GM19397 (cell line): Measurements from ENCODE around the gene INPP4A.
A peak's percentile ranks its signal among the peaks of the same experiment; 100 is the strongest.
"Not testable (repeated sequence)": the region's sequence is repeated elsewhere in the genome, so short reads cannot be mapped to it uniquely, and the experiment has no call there.

Experiments
- ATAC-seq: cut with Tn5 transposase; IDR thresholded peaks from one replicate; pipeline ENCODE4 v1.9.1; 2021; ENCODE audit warnings: mild to moderate bottlenecking, moderate library complexity; ENCODE audit not compliant: unreplicated experiment

Gene INPP4A

DNA sequence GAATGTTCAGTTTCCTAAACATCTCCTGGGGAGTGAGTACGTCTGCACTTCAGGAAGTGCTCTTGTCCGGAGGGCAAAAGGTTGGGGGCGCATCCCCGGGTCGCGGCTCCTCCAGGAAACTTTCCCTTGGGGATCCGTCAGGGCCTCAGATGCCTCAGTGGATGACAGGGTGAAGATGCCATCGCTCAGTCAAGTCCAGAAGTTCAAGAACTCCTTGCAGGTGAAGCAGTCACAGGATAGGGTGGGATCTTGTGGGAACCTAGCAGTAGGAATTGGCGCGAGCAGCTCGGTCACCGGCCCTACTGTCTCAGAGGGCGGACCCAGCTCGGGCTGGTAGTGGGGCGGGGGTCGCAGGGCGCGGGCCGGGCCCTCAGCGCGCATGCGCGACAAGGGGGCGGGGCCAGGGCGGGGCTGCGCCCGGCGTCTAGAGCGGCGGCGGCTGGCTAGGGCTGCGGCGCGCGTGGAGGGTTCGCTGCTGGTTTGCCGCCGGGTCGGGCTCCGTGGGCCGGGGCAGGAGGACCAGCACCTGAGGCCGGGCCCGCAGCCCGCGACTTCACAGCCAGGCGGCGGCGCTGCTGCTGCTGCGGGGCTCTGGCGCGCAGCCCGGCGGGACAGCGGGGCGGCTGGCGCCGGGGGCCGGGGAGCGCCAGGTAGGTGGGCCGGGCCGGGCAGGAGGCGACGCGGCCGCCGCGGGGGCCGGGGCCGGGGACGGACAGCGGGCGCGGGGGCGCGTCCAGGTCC, at the start of gene INPP4A:
Gene INPP4A (plus strand): TSS at position 423 of the 741 bp plus-strand sequence. CDS start 75,191 bp downstream, outside the sequence.
- ATAC-seq = peak; percentile 87

DNA sequence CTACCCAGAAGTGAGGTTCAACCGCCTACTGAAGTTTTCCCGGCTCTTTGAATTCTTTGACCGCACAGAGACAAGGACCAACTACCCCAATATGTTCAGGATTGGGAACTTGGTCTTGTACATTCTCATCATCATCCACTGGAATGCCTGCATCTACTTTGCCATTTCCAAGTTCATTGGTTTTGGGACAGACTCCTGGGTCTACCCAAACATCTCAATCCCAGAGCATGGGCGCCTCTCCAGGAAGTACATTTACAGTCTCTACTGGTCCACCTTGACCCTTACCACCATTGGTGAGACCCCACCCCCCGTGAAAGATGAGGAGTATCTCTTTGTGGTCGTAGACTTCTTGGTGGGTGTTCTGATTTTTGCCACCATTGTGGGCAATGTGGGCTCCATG, 48.7 kb upstream of the INPP4A start:
- ATAC-seq = no peak

DNA sequence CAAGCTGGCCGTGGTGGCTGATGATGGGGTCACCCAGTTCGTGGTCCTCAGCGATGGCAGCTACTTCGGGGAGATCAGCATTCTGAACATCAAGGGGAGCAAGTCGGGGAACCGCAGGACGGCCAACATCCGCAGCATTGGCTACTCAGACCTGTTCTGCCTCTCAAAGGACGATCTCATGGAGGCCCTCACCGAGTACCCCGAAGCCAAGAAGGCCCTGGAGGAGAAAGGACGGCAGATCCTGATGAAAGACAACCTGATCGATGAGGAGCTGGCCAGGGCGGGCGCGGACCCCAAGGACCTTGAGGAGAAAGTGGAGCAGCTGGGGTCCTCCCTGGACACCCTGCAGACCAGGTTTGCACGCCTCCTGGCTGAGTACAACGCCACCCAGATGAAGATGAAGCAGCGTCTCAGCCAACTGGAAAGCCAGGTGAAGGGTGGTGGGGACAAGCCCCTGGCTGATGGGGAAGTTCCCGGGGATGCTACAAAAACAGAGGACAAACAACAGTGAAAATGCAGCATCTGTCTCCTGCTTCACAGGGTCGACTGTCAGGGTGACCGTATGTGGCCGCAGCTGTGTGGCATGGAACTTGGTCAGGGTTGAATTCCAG, 47.8 kb upstream of the INPP4A start:
- no peak for ATAC-seq

DNA sequence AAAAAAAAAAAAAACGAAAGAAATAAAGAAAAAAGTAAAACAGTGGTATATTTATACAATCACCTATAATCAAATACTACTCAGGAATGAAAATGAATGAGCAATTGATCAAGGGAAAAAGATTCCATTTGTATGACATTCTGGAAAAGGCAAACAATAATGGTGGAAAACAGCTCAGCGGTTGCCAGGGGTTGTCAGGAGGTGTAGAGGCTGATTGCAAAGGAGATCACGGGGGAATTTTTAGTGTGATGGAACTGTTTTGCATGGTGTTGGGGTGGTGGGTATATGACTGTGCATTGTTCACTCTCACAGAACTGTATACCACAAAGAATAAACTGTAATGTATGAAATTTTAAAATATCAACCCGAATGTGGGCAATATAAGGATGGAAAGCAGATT, 45.5 kb upstream of the INPP4A start:
- no peak for ATAC-seq

DNA sequence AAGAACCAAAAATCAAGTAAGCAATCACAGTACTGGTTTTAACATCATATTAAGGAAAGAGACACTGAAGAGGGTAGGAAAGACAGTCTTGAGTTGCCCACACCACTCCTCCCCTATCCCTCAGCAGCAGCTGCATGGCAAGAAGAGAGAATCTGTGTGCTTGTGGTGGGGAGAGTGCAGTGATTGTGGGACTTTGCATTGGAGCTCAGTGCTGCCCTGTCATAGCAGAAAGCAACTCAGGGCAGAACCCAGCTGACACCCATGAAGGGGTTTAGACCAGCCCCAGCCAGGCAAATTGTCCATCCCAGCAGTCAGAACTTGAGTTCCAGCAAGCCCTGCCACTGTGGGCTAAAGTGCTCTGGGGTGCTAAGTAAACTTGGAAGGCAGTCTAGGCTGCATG, 40.8 kb upstream of the INPP4A start:
- ATAC-seq = no peak

DNA sequence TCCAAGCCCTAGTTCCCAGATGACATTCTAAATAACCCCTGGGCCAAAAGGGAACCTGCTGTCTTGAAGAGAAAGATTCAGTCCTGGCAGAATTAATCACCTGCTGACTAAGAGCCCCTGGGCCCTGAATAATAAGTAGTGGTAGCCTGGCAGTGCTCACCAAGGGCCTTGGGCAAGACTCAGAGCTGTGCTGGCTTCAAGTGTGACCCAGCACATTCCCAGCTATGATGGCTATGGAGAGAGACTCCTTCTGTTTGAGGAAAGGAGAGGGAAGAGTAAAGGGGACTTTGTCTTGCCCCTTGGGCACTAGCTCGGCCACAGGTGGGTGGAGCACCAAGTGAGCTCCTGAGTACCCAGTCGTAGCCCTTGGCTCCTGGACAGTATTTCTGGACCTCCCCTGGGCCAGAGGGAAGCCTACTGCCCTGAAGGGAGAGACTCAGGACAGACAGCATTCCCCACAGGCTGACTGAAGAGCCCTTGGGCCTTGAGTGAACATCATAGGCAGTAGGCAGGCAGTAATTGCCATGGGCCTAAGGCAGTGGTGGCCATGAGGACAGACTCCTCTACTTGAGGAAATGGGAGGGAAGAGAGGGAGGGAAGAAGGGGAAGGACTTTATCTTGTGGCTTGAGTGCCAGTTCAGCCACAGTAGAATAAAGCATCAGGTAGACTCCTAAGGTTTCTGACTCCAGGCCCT, 40.0 kb upstream of the INPP4A start:
- no peak for ATAC-seq

DNA sequence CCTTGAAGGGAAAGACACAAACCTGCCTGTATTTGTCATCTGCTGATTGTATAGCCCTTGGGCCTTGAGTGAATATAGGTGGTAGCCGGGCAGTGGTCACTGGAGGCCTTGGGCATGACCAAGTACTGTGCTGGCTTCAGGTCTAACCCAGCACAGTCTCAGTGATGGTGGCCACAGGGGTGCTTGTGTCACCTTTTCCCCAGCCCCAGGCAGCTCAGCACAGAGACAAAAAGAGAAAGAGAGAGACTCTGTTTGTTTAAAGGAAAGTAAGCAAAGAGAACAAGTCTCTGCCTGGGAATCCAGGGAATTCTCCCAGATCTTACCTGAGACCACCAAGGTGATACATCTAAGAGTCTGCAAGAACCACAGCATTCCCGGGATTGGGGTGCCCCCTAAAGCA, 39.4 kb upstream of the INPP4A start:
- ATAC-seq = no peak

DNA sequence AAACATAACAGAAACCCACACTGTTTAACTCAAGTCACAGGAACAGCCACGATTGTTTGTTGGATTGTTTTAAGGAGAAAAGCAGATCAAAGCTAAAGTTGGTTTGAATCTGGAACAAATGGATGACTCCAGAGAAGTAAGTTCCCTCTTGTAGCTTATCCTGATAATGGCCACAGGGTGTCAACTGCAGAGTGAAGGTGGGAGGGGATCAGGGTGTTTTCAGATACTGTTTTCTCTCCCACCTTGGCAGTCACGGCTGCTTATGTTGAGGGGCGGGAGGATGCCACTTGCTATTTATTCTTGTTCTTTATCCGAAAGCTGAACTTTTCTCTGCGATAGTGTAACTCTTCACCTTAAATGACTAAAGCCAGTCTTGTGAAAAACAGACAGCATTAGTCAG, 36.5 kb upstream of the INPP4A start:
- no peak for ATAC-seq

DNA sequence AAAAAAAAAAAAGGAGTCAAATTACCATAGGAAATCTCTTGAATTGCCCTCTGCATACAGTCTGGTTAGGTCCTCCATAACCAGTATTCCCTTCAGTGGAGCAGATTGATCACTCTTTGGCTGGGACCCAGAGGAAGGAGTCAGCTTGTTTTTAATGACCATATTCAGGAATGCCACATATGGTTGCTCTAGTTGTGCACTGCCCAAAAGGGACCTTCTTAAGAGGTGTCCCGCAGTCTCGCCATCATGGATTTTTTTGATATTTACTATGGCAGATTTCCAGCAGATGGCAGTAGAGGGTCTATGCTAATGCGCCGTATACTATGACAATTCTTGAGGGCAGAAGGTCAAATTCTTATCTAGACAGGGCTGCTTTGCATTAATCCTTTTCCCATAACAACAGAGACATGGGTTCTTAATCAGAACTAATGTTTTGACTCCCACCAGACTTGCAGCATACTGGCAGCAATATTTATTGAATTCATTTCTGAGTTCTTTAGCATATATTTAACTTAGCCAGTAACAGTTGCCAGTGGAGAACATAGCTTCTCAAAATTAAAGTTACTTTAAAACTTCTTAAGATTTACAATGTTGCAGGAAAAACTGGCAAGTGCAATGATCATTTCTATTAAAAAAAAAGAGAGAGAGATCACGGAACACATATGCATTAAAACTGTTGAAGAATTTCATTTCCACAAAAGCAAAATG, 31.8 kb upstream of the INPP4A start:
- no peak for ATAC-seq

DNA sequence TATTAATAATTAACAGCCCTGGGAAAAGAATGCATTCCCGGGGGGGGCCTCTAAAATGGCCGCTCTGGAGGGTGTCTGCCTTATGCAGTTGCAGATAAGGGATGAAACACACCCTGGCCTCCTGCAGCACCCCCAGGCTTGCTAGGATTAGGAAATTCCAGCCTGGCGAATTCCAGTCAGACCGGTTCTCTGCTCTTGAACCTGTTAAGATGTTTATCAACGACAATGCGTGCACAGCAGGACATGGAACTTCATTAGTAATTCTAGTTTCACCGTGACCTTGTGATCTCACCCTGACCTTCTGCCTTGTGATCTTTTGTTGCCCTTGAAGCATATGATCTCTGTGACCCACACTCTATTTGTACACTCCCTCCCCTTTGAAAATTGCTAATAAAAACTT, 30.4 kb upstream of the INPP4A start:
- ATAC-seq = not testable (repeated sequence)

DNA sequence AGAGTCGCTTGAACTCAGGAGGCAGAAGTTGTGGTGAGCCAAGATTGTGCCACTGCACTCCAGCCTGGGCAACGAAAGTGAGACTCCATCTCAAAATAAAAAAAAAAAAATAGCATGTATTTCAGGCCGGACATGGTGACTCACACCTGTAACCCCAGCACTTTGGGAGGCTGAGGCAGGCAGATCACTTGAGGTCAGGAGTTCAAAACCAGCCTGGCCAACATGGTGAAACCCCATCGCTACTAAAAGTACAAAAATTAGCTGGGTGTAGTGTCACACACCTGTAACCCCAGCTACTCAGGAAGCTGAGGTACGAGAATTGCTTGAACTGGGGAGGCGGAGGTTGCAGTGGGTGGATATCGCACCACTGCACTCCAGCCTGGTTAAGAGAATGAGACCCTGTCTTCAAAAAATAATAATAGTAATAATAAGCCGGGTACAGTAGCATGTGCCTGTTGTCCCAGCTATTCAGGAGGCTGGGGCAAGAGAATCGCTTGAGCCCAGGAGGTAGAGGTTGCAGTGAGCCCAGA, 28.9 kb upstream of the INPP4A start:
- not testable (repeated sequence) for ATAC-seq

DNA sequence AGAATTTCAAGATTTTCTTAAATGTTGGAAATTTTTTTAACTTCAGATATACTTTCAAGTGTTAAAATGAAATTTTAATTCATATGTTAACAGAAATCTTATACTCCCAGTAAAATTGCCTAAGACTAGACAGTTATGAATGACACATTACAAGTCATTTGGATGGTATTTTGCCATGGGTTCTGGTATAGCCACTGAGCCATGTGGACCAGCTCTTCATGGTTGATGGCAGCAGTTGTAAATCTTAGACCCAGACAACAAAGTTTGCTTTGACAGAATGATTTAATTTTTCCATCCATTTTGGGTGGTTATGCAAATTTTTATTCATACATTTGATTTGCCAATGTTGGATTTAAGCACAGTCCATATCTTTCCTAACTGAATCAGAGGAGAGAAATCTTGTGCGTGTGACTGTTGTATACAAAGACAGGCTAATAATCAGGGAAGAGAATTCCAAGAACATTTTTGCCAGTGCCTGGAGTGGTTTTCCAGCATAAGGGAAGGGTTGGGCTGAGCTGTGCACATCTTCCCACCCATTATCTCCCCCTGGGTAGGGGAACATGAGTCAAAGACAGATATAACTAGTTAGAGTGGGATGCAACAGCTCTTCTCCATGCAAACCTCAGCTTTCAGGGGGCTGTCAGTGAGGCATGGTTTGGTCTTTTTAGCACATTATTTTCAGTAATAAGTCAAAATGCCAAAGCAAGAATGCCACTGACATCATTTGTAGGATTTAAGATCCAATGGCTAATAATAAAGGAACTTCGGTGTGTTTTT, 28.1 kb upstream of the INPP4A start:
- no peak for ATAC-seq

DNA sequence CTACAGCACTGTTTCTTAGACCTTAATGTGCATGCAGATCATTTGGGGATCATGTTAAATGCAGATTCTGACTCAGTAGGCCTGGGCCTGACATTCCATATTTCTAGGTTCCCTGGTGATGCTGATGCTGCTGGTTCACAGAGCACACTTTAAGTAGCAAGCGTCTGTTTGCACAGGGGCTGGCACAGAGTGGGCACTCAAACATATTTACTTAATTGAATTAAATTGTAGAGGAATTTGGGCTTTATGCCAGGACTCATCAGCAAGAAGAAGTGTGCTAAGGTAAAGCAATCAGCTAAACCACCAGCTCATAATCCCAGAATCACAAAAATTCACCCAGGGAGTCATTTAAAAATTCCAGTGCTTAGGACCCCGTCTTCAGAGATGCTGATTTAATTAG, 25.1 kb upstream of the INPP4A start:
- no peak for ATAC-seq

DNA sequence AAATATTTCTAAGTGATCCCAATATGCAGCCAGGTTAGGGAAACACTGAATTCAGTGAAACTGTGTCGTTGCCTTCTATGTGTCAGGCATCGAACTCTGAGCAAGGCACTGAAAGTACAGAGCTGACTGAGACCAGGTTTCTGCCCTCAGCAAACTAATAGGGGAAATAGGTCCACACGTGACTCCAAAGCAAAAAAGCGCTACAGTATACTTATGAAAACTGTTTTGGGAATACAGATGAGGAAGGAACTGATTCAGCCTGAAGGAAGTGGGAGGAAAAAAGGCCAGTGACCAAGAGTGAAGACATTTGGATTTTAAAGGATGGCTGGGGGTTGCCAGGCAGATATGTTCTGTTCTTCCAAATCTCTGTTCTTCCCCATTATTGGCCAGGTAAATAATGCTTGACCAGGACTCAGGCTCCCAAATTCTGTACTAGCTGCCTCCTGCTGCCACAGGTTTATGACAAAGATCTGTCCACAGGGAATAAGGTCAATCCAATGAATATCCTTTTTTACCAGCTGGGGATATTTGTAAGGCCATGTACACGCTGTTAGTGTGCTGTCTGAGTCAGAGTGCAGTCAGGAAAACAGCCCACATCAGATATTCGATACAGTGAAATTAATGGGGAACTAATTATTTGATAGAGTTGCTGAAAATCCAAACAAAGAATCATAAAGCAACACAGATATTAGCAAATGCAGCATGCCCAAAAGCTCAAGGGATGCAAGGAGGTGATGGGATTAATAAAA, 24.5 kb upstream of the INPP4A start:
- no peak for ATAC-seq

DNA sequence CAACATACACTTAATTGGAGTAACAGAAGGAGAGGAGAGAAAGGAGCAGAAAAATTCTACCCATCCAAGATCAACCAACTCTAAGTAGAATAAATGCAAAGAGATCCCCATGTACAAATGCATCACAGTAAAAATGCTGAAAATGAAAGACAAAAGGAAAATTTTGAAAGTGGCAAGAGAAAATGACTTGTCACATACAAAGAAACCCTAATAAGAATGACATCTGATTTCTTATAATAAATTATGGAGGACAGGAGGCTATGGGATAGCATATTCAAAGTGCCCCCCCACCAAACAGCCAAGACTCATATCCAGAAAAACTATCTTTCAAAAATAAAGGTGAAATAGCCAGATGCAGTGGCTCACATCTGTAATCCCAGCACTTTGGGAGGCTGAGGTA, 22.2 kb upstream of the INPP4A start:
- no peak for ATAC-seq

DNA sequence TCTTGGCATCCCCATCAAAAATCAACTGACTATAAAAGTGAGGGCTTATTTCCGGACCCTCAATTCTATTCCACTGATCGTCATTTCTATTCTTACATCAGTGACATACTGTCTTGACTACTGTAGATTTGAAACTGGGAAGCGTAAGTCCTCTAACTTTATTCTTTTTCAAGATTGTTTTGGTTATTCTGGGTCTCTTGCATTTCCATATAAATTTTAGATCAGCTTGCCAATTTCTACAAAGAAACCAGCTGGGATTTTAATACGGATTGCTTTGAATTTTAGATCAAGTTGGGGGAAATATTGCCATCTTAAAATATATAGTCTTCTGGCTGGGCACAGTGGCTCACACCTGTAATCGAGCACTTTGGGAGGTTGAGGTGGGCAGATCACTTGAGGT, 17.9 kb upstream of the INPP4A start:
- ATAC-seq = no peak

DNA sequence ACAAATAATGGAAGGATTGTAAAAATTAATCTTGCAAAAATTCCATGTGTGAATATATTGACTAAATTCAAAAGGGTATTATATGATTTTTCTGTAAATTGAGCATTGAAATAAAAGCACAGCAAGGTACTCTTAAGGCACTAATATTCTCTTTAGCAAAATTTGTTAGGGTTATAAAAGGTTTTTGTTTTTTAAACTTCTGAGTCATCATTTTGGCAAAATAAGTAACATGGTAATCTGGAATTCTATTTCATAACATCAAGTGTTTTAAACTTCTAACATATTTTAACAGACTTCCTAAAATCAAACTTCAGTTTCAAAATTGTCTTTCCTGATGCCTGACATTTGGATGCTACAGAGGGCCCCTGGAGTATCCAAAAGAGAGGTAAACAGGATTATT, 12.5 kb upstream of the INPP4A start:
- ATAC-seq = no peak

DNA sequence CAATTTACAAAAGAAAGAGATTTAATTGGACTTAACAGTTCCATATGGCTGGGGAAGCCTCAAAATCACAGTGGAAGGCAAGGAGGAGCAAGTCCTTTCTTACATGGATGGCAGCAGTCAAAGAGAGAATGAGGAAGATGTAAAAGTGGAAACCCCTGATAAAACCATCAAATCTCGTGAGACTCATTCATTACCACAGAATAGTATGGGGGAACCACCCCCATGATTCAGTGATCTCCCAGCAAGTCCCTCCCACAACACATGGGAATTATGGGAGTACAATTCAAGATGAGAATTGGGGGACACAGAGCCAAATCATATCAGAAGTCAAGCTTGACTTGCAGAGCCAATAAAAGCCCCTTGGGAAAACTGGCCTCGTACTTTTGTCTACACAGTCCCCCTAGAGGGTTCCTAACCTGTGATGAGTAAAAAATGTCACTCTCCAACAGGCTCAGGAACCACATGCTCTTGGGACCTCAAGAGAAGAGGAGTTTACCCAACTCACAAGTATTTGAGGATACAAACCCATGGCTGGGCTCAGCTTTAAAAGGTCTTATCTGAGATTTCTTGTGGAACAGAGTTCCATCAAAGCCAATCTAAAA, 11.2 kb upstream of the INPP4A start:
- ATAC-seq = no peak

DNA sequence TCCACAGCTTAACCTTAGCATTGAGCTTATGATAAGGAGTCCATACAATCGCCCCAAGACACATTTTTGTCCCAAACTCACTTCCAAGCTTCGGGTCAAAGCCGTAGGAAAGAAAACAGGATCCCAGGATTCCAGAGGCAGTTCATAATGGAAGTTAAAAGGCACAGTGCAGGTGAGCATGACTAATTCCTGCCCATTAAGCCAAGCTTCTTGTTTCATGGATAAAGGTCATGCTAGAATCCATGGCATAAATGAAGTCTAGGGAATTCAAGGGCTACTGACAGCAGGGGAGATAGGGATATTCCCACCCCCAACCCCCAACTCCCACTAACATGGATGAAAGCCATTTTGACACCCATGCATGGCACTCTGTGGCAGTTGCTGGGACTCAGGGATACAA, 10.2 kb upstream of the INPP4A start:
- ATAC-seq = no peak
